ENCODE results near the gene PRRT1. TPM values are rescaled to one million over a fixed set of nuclear protein-coding genes. Genes with fewer than 3 reads are reported as not detected.

PRRT1 gene
- total and polyA plus RNA-seq, 11 donors = 0.28 to 1.1 (median 0.62) TPM

GRCh38 chr6:32184084-32184640 is 32.4 kb upstream of the PRRT1 start, which contains the start of gene AGER:
AGER (minus strand) TSS chr6:32184253; CDS start chr6:32184222, 31 bp downstream.
- intact Hi-C loops (cut with DNase I) = no loop called here
- Histone ChIP-seq H3K4me3 (no peak within 1 kb of the TSS), H3K4me1 (peaks cover 8 to 83% (median 69%) of the 10 kb centered on the region in 12 donors), H3K27me3 (no peaks in the 10 kb centered on the region), H3K9me3 (no peaks in the 10 kb centered on the region), H3K36me3 (peaks cover 0 to 65% (median 55%) of the 10 kb centered on the region in 9 donors), H3K27ac (peak within 1 kb of the TSS in 11 of 12 donors; percentile 68 to 100 (median 80))
- TF ChIP-seq POLR2A (IDR thresholded peaks at IDR 0.05) (peak in 1 of 2 donors; percentile 10), CTCF (IDR thresholded peaks at IDR 0.05) (no peak)
- 62 to 69% (median 66%) methylated on average over 6 of the region's 6 CpGs for WGBS, 4 donors
- DNase-seq (no peak), ATAC-seq (no peak)

- Histone ChIP-seq H3K36me3 (peaks cover 0 to 65% (median 55%) of the 10 kb centered on the region in 9 donors), H3K9me3 (no peaks in the 10 kb centered on the region), H3K27ac (peak overlapping the region in 11 of 12 donors; percentile 62 to 100 (median 71)), H3K27me3 (no peaks in the 10 kb centered on the region), H3K4me3 (no peak overlapping the region), H3K4me1 (peaks cover 9 to 83% (median 69%) of the 10 kb centered on the region in 12 donors)
- ATAC-seq (no peak), DNase-seq (peak in 4 of 5 donors; percentile 57 to 67 (median 64))
- intact Hi-C loops (cut with DNase I) = no loop called here
- TF ChIP-seq POLR2A (IDR thresholded peaks at IDR 0.05) (no peak), CTCF (IDR thresholded peaks at IDR 0.05) (no peak)
- 61 to 75% (median 69%) methylated on average over 12 to 15 of the region's 15 CpGs for WGBS, 4 donors
These were observed 31.8 kb upstream of the PRRT1 start for GRCh38 chr6:32183483-32184083.

DNA sequence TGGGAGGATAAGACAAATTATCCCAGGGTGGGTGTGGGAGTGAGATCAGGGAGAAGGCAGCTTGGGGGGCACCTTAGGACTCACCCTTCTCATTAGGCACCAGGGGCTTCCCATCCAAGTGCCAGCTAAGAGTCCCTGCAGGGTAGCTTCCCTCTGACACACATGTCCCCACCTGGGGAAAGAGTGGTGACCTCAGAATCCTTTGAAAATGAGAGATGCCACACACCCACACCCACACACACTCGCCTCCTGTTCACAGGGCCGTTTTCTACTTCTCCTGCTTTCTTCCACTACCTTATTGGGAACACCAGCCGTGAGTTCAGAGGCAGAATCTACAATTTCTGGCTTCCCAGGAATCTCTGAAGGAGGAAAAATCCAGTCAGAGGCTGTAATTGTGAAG is 31.3 kb upstream of the PRRT1 start:
- TF ChIP-seq CTCF (IDR thresholded peaks at IDR 0.05) (no peak), POLR2A (IDR thresholded peaks at IDR 0.05) (no peak)
- H3K36me3 ChIP-seq = peaks cover 0 to 65% (median 54%) of the 10 kb centered on the region in 9 donors
- H3K27ac ChIP-seq = peak overlapping the region in 11 of 12 donors; percentile 62 to 100 (median 71)
- H3K27me3 ChIP-seq = no peaks in the 10 kb centered on the region
- intact Hi-C loops (cut with DNase I) = no loop called here
- H3K4me1 ChIP-seq = peaks cover 9 to 78% (median 64%) of the 10 kb centered on the region in 12 donors
- no peaks in the 10 kb centered on the region for H3K9me3 ChIP-seq
- ATAC-seq (no peak), DNase-seq (no peak)
- no peak overlapping the region for H3K4me3 ChIP-seq
- 76 to 86% (median 79%) methylated on average over 3 of the region's 3 CpGs for WGBS, 4 donors

DNA sequence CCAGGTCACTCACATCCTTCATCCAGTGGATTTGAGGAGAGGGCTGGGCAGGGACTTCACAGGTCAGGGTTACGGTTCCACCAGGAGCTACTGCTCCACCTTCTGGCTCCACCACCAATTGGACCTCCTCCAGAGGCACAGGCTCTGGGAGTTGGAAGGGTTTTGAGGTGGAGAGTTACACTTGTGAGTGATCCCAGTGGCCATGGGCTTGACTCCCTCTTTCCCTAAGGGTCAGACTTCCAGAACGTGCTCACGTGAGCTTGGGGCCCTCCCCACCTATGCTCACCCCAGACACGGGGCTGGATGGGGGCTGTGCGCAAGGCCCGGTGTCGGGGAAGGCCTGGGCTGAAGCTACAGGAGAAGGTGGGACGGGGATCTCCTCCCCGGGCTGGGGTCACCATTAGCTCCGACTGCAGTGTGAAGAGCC is 30.8 kb upstream of the PRRT1 start:
- H3K9me3 ChIP-seq = no peaks in the 10 kb centered on the region
- intact Hi-C loops (cut with DNase I) = no loop called here
- H3K27ac ChIP-seq = peak overlapping the region in 9 of 12 donors; percentile 62 to 100 (median 71)
- DNase-seq (no peak), ATAC-seq (no peak)
- TF ChIP-seq CTCF (IDR thresholded peaks at IDR 0.05) = no peak
- TF ChIP-seq POLR2A (IDR thresholded peaks at IDR 0.05) = no peak
- H3K36me3 ChIP-seq = peaks cover 0 to 61% (median 50%) of the 10 kb centered on the region in 9 donors
- H3K4me1 ChIP-seq = peaks cover 9 to 73% (median 59%) of the 10 kb centered on the region in 12 donors
- no peak overlapping the region for H3K4me3 ChIP-seq
- WGBS, 4 donors = 87 to 89% (median 88%) methylated on average over 10 of the region's 10 CpGs
- no peaks in the 10 kb centered on the region for H3K27me3 ChIP-seq
